Measurements from ENCODE around the gene SORL1.

DNA sequence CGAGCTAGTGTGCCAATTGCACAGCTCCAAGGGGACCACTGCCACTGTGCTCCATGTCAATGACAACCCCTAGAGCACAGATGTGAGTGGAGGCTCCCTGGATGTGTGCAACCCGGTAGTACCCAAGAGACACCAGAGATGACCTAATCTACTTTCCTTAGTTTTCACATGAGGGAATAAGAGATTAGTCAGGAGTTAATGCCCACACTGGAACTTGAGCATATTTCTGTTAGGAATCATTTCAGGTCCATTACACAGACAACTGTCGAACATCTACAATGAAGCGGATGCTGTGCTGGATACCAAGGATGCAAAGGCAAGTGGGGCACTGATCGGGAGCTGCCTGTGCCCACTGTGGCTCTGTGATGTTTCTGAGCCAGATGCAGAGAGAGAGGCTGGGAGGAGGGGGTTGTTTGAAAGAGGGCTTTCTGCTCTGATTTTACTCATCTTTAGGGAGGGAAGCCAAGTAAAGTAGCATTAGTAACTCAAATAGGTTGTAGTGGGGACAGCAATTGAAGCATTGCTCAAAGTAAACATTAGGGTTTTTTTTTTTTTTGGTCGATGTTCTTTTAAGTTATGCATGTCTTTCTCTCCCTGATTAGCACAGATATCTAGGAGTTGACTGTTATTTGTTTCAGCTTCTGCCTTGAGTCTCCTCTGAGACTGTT, 83.1 kb downstream of the SORL1 start:
- TF ChIP-seq GATA2 (IDR thresholded peaks at IDR 0.05; ENCODE audit: low read depth, low read length): no peak
- TF ChIP-seq GATA3 (IDR thresholded peaks at IDR 0.05; ENCODE audit: low read depth, low read length): no peak
